Measurements from ENCODE around the gene UMAD1. TPM values are rescaled to one million over a fixed set of nuclear protein-coding genes. Genes with fewer than 3 reads are reported as not detected.

UMAD1 gene
- total and polyA plus RNA-seq, 12 donors: 3.5 to 24.7 (median 17.0) TPM

- no peaks in the 10 kb centered on the region for H3K9me3 ChIP-seq
- ATAC-seq (no peak), DNase-seq (no peak)
- H3K4me1 ChIP-seq: peaks cover 0 to 3% (median 0%) of the 10 kb centered on the region in 9 donors
- H3K36me3 ChIP-seq: peaks cover 0 to 42% (median 11%) of the 10 kb centered on the region in 9 donors
- intact Hi-C loops (cut with DNase I): no loop called here
- H3K27ac ChIP-seq: no peak overlapping the region
- no peak overlapping the region for H3K4me3 ChIP-seq
- no peak for TF ChIP-seq CTCF (IDR thresholded peaks at IDR 0.05)
- 94 to 98% methylated on average over 2 of the region's 2 CpGs for WGBS, 2 donors
- no peaks in the 10 kb centered on the region for H3K27me3 ChIP-seq
Observed at GRCh38 chr7:7609330-7609729, 31.2 kb upstream of the UMAD1 start.

GRCh38 chr7:7612519-7612918 is 28.0 kb upstream of the UMAD1 start:
- WGBS, 2 donors: 89 to 97% methylated on average over 1 of the region's 1 CpG
- ATAC-seq (no peak), DNase-seq (no peak)
- intact Hi-C loops (cut with DNase I): no loop called here
- Histone ChIP-seq H3K9me3 (no peaks in the 10 kb centered on the region), H3K27me3 (no peaks in the 10 kb centered on the region), H3K27ac (no peak overlapping the region), H3K4me1 (peaks cover 0 to 4% (median 0%) of the 10 kb centered on the region in 9 donors), H3K36me3 (peaks cover 0 to 22% (median 3%) of the 10 kb centered on the region in 9 donors), H3K4me3 (no peak overlapping the region)
- no peak for TF ChIP-seq CTCF (IDR thresholded peaks at IDR 0.05)

- Histone ChIP-seq H3K4me3 (no peak overlapping the region), H3K9me3 (no peaks in the 10 kb centered on the region), H3K27ac (no peak overlapping the region), H3K36me3 (peaks cover 0 to 16% (median 0%) of the 10 kb centered on the region in 9 donors), H3K4me1 (peaks cover 0 to 4% (median 0%) of the 10 kb centered on the region in 9 donors), H3K27me3 (no peaks in the 10 kb centered on the region)
- 87 to 92% methylated on average over 1 of the region's 1 CpG for WGBS, 2 donors
- ATAC-seq (no peak), DNase-seq (no peak)
- intact Hi-C loops (cut with DNase I): no loop called here
- no peak for TF ChIP-seq CTCF (IDR thresholded peaks at IDR 0.05)
Observed at GRCh38 chr7:7613210-7613609, 27.3 kb upstream of the UMAD1 start.

- Histone ChIP-seq H3K36me3 (peaks cover 0 to 8% (median 0%) of the 10 kb centered on the region in 9 donors), H3K4me1 (peaks cover 0 to 4% (median 0%) of the 10 kb centered on the region in 9 donors), H3K27me3 (no peaks in the 10 kb centered on the region), H3K4me3 (no peak overlapping the region), H3K27ac (no peak overlapping the region), H3K9me3 (no peaks in the 10 kb centered on the region)
- 62 to 69% methylated on average over 4 of the region's 4 CpGs for WGBS, 2 donors
- no peak for TF ChIP-seq CTCF (IDR thresholded peaks at IDR 0.05)
- no peak for DNase-seq
- intact Hi-C loops (cut with DNase I): no loop called here
- no peak for ATAC-seq
Observed at GRCh38 chr7:7614018-7614741, 26.4 kb upstream of the UMAD1 start.
